Gastroesophageal sphincter (tissue), 3 donors: ENCODE data around the gene GRM4.

Experiments used
- EP300 ChIP-seq: sonication (generic); formaldehyde crosslinking; IDR thresholded peaks from one replicate; pipeline ENCODE4 v1.6.1; 2017; ENCODE audit warnings: antibody characterized with exemption, mild to moderate bottlenecking
- POLR2A ChIP-seq, 2 donors: fragments of 450-650 bp; IDR thresholded peaks; one replicate each; pipeline ENCODE4 v1.6.1; 2017; ENCODE audit warnings: antibody characterized with exemption in 2 of 2, mild to moderate bottlenecking in 2 of 2, moderate library complexity in 1 of 2
- POLR2AphosphoS5 ChIP-seq: sonication (generic); formaldehyde crosslinking; IDR thresholded peaks from one replicate; pipeline ENCODE4 v1.6.1; 2017; ENCODE audit warnings: antibody characterized with exemption
- TF ChIP-seq, protein P1 (sequence below), 4 experiments: fragments of 200-600 bp in 2 of 4; fragments of 450-650 bp in 2 of 4; sonication (generic) in 1 of 4; IDR thresholded peaks; one replicate each; pipeline ENCODE4 v1.5.1; 2017 to 2019; ENCODE audit warnings: antibody characterized with exemption in 4 of 4, mild to moderate bottlenecking in 2 of 4, moderate library complexity in 2 of 4

DNA sequence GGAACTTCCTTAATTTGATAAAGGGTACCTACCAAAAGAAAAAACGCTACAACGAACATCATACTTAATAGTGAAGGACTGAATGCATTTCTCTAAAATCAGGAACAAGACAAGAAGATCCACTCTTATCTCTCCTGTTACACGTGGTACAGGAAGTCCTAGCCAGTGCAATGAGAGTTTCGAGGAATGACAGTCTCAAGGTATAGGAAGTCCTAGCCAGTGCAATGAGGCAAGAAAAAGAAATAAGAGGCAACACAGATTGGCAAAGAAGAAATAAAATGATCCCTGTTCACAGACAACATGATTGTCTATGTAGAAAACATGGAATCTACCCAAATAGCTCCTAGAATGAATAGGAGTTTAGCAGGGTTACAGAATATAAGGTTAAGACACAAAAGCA is 174.3 kb downstream of the GRM4 start:
- TF ChIP-seq, protein P1, sequence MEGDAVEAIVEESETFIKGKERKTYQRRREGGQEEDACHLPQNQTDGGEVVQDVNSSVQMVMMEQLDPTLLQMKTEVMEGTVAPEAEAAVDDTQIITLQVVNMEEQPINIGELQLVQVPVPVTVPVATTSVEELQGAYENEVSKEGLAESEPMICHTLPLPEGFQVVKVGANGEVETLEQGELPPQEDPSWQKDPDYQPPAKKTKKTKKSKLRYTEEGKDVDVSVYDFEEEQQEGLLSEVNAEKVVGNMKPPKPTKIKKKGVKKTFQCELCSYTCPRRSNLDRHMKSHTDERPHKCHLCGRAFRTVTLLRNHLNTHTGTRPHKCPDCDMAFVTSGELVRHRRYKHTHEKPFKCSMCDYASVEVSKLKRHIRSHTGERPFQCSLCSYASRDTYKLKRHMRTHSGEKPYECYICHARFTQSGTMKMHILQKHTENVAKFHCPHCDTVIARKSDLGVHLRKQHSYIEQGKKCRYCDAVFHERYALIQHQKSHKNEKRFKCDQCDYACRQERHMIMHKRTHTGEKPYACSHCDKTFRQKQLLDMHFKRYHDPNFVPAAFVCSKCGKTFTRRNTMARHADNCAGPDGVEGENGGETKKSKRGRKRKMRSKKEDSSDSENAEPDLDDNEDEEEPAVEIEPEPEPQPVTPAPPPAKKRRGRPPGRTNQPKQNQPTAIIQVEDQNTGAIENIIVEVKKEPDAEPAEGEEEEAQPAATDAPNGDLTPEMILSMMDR (IDR thresholded peaks at IDR 0.05): no peak
- TF ChIP-seq POLR2A (IDR thresholded peaks at IDR 0.05): no peak
- no peak for TF ChIP-seq EP300
- TF ChIP-seq POLR2AphosphoS5: no peak
